Neuron (in vitro differentiated cells): ENCODE data around the gene TPST1.
"Not testable (repeated sequence)": the region's sequence is repeated elsewhere in the genome, so short reads cannot be mapped to it uniquely, and the experiment has no call there.

Experiments
- H2AFZ ChIP-seq: one replicate; pipeline ENCODE4 v1.6.1; 2013; ENCODE audit warnings: low read depth, mild to moderate bottlenecking, inconsistent platforms, low read length, moderate library complexity
- H3K27me3 ChIP-seq: one replicate; pipeline ENCODE4 v1.6.1; 2013; ENCODE audit warnings: low read length; ENCODE audit not compliant: insufficient read depth
- H3K36me3 ChIP-seq: one replicate; pipeline ENCODE4 v1.6.1; 2013; ENCODE audit warnings: low read length; ENCODE audit not compliant: insufficient read depth
- H3K4me1 ChIP-seq: one replicate; pipeline ENCODE4 v1.6.1; 2013; ENCODE audit warnings: low read length; ENCODE audit not compliant: insufficient read depth
- H3K4me3 ChIP-seq: 2 replicates; pipeline ENCODE4 v1.5.1; 2013; ENCODE audit warnings: mild to moderate bottlenecking, low read length, moderate library complexity
- H3K9me3 ChIP-seq: one replicate; pipeline ENCODE4 v1.6.1; 2013; ENCODE audit warnings: low read length

TPST1 gene

DNA sequence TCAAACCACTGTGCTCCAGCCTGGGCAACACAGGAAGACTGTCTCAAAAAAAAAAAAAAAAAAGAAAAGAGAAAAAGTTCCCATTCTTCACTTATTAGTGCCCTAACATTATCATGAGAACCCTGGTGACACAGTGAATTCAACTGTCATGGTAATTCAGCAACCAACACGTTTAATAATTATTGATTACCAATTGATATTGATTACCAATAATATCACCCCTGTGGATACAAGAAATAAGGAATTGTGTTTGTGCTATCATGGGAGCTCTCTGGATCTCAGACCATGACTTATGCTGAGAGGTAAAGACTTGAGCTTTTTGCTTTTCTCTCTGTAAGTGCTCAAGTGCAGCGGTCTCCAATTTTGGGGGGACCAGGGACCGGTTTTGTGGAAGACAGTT is 195.3 kb downstream of the TPST1 start:
- no peaks in the 10 kb centered on the region for H3K27me3 ChIP-seq
- H3K9me3 ChIP-seq = no peaks in the 10 kb centered on the region
- H3K4me1 ChIP-seq = no peaks in the 10 kb centered on the region
- H3K4me3 ChIP-seq = no peak overlapping the region
- H2AFZ ChIP-seq = no peak overlapping the region
- H3K36me3 ChIP-seq = peaks cover 30% of the 10 kb centered on the region

DNA sequence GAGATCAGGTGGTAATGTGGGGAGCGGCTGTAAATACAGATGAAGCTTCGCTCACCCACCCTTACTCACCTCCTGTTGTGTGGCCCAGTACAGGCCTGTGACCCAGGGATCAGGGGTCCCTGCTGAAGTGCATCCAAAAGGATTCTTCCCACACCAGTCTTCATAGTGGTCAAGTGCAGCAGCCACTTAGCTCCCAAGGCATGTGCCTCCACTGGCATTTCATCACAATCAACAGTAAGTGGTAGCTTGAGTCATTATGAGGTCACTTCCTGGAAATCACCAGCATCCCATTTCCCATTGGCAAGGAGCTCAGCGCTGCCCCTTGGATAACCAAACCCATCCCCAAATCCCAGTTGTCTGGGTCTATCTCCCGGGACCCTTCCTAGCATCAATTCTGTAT is 196.0 kb downstream of the TPST1 start:
- not testable (repeated sequence) for H3K27me3 ChIP-seq, H3K9me3 ChIP-seq, H2AFZ ChIP-seq, H3K4me1 ChIP-seq, H3K4me3 ChIP-seq
- H3K36me3 ChIP-seq = peaks cover 35% of the 10 kb centered on the region

DNA sequence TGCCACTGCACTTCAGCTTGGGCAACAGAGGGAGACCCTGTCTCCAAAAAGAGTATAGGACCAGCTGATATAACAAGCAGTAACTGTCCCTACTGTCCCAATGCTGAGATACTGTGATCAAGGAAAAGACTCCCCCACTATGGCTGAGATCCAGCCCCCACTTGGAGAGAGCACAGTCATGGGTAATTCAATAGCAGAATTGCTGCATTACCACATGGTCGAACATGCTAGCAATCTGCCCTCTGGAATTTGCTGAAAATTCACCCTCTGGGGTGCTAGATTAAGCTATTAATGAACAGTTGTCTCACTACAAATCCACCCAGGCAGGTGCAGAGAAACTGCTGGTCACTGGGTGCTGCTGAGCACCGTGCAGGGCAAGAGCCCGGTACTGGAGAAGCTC is 196.8 kb downstream of the TPST1 start:
- peaks cover 33% of the 10 kb centered on the region for H3K36me3 ChIP-seq
- not testable (repeated sequence) for H3K27me3 ChIP-seq, H3K4me1 ChIP-seq, H3K4me3 ChIP-seq, H2AFZ ChIP-seq, H3K9me3 ChIP-seq

DNA sequence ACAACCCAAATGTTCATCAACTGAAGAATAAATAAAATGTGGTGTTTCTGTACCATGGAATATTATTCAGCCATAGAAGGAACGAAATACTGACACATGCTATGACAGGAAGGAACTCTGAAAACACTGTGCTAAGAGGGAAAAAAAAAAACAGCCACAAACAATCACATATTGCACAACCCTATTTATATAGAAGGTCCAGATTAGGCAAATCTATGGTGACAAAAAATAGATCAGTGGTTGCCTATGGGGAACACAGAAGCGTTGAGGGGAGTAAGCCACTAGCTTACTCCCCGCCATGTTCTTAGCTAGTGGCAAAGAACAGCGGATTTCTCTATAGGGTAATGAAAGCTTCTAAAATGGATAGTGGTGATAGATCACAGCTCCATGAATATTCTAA is 198.4 kb downstream of the TPST1 start:
- H3K4me3 ChIP-seq = no peak overlapping the region
- H3K4me1 ChIP-seq = no peaks in the 10 kb centered on the region
- H3K9me3 ChIP-seq = no peaks in the 10 kb centered on the region
- no peak overlapping the region for H2AFZ ChIP-seq
- H3K36me3 ChIP-seq = peaks cover 34% of the 10 kb centered on the region
- H3K27me3 ChIP-seq = no peaks in the 10 kb centered on the region

DNA sequence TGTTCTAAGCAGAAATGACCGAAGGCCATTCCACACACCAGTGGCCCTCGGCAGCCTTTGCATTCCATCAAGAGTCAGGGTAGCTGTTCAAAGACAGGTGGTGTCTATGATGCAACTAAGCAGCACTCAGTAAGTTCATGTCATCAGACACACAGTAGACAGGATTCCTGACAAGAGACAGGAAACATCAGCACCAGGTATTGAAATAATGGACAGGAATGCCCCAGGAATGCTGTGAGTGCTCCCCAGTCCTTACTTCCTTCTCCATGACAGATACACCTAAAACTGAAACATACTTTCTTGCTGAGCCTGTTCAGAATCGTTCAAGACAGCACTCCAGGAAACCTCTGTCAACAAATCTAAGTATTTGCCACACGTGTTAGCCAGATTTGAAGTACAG is 204.4 kb downstream of the TPST1 start:
- Histone ChIP-seq H3K4me3 (no peak overlapping the region), H3K9me3 (peaks cover 2% of the 10 kb centered on the region), H2AFZ (no peak overlapping the region), H3K36me3 (peaks cover 31% of the 10 kb centered on the region), H3K4me1 (no peaks in the 10 kb centered on the region), H3K27me3 (no peaks in the 10 kb centered on the region)
